8988T (cell line): ENCODE measurements around the gene FOXRED1.

Source experiments
- DNase-seq: peaks from one replicate; pipeline ENCODE4 v3.0.0; 2011

FOXRED1 gene

GRCh38 chr11:126313826-126314225 is 44.9 kb downstream of the FOXRED1 start:
- no peak for DNase-seq

- no peak for DNase-seq
Observed at GRCh38 chr11:126317432-126317755, 48.4 kb downstream of the FOXRED1 start.

GRCh38 chr11:126317756-126318573 is 49.0 kb downstream of the FOXRED1 start:
- no peak for DNase-seq

GRCh38 chr11:126318574-126319373 is 49.8 kb downstream of the FOXRED1 start:
- DNase-seq = no peak

- DNase-seq = no peak
Observed at GRCh38 chr11:126319374-126319740, 50.4 kb downstream of the FOXRED1 start.

GRCh38 chr11:126322996-126323395 is 54.0 kb downstream of the FOXRED1 start:
- DNase-seq = no peak

GRCh38 chr11:126327281-126328000 is 58.5 kb downstream of the FOXRED1 start:
- no peak for DNase-seq
